ENCODE data around the gene PSAP. TPM values are rescaled to one million over a fixed set of nuclear protein-coding genes. Genes with fewer than 3 reads are reported as not detected.

The PSAP gene
- total RNA-seq, 1 experiment from 2014 or later = 429 TPM

- ChIA-PET POLR2A (ENCODE audit: low non-redundant PET) (no interaction called here), CTCF (no interaction called here)
- BruUV-seq (replicated peaks) = no TSS peak
- no peaks in the 10 kb centered on the region for H3K4me1 ChIP-seq (ENCODE audit: insufficient read depth, low read length, poor library complexity, severe bottlenecking)
- no peak for TF ChIP-seq CTCF (conservative IDR thresholded peaks at IDR 0.05; ENCODE audit: low read depth, low read length)
- no peak for TF ChIP-seq EZH2 (IDR thresholded peaks at IDR 0.05; ENCODE audit: borderline replicate concordance, low read depth, low read length, poor library complexity, severe bottlenecking)
- H3K27me3 ChIP-seq (replicated peaks; ENCODE audit: insufficient read depth, low read depth, low read length, poor library complexity) = no peaks in the 10 kb centered on the region
- H3K4me3 ChIP-seq (ENCODE audit: low read depth, low read length, poor library complexity, severe bottlenecking) = no peak overlapping the region
- H3K27ac ChIP-seq (ENCODE audit: low read depth, low read length, poor library complexity, severe bottlenecking) = no peak overlapping the region
- peaks cover 15% of the 10 kb centered on the region for H3K36me3 ChIP-seq (ENCODE audit: insufficient read depth, low read length, poor library complexity, severe bottlenecking)
- H3K9me3 ChIP-seq (ENCODE audit: low read depth, low read length, poor library complexity, severe bottlenecking) = no peaks in the 10 kb centered on the region
- no peak for DNase-seq (ENCODE audit: low spot score)
- intact Hi-C loops (cut with micrococcal nuclease; ENCODE audit: unreplicated experiment) = loop anchor here (5.0 kb wide), 1 partner anchor 493 kb away; the partner anchor contains the start of gene SLC29A3
These were observed 40.9 kb downstream of the PSAP start for GRCh38 chr10:71810048-71810750.

DNA sequence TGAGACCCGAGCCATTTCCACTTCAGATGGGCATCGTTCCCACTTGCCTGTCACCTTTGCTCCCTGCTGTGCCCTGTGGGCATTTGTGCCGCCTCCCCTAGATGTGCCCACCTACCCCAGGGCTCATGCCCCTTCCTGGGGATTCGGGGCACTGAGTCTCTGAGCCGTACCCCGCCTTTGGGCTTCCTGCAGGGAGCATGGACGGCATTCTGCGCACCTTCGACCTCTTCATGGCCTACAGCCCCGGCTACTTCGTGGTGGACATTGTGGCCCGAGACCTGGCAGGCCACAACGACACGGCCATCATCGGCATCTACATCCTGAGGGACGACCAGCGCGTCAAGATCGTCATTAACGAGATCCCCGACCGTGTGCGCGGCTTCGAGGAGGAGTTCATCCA is 41.4 kb downstream of the PSAP start:
- POLR2A ChIA-PET (ENCODE audit: low non-redundant PET) = no interaction called here

More for the DNA sequence above, 41.4 kb downstream of the PSAP start:
- Histone ChIP-seq H3K4me3 (ENCODE audit: low read depth, low read length, poor library complexity, severe bottlenecking) (no peak overlapping the region), H3K27ac (ENCODE audit: low read depth, low read length, poor library complexity, severe bottlenecking) (no peak overlapping the region), H3K4me1 (ENCODE audit: insufficient read depth, low read length, poor library complexity, severe bottlenecking) (no peaks in the 10 kb centered on the region), H3K27me3 (replicated peaks; ENCODE audit: insufficient read depth, low read depth, low read length, poor library complexity) (no peaks in the 10 kb centered on the region), H3K9me3 (ENCODE audit: low read depth, low read length, poor library complexity, severe bottlenecking) (no peaks in the 10 kb centered on the region), H3K36me3 (ENCODE audit: insufficient read depth, low read length, poor library complexity, severe bottlenecking) (peaks cover 11% of the 10 kb centered on the region)
- no TSS peak for BruUV-seq (replicated peaks)
- no peak for DNase-seq (ENCODE audit: low spot score)
- CTCF ChIA-PET = no interaction called here
- intact Hi-C loops (cut with micrococcal nuclease; ENCODE audit: unreplicated experiment) = loop anchor here (5.0 kb wide), 1 partner anchor 492 kb away; the partner anchor contains the start of gene SLC29A3
- TF ChIP-seq EZH2 (IDR thresholded peaks at IDR 0.05; ENCODE audit: borderline replicate concordance, low read depth, low read length, poor library complexity, severe bottlenecking) (no peak), CTCF (conservative IDR thresholded peaks at IDR 0.05; ENCODE audit: low read depth, low read length) (no peak)
